GM18868 (cell line): ENCODE measurements around the gene DCUN1D1.

Source experiments
- ATAC-seq: cut with Tn5 transposase; IDR thresholded peaks from one replicate; pipeline ENCODE4 v1.9.1; 2021; ENCODE audit warnings: mild to moderate bottlenecking, moderate library complexity; ENCODE audit not compliant: unreplicated experiment

DCUN1D1 gene

DNA sequence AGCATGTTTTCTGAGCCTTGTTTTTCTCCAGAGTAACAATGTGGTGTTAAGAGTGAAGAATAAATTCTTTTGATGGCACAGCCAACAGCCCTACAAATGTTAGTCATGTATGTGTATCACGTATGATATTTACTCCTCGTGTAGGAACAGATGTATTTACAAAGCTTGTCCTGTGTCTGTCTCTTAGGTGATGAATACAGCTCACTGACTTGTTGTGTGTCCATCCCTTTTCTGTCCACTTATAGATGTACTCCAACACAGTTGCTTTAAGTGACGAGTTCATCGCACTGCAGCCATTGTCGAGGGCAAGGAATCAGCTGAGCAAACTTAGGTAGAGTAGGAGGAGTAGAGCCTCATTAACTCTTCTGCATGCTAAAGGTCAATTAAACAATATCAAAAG is 78.1 kb downstream of the DCUN1D1 start:
- ATAC-seq, result no peak

DNA sequence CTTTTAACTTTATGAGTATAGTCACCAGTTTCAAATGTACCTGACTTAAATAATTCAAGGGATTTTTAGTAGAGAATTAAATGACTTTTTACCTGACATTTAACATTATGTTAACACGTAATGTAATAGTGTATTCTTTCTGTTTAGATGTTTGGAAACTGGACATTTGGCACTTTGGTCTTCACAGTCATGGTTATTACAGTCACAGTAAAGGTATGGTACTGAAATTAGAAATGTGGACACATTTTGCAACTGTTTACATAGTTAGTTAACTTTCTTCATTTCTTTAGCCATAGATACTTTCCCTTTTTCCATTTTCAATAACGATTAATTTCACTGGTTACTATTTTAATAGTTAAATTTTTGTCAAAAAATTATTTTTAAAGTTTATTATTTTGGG is 83.8 kb downstream of the DCUN1D1 start:
- ATAC-seq, result no peak

DNA sequence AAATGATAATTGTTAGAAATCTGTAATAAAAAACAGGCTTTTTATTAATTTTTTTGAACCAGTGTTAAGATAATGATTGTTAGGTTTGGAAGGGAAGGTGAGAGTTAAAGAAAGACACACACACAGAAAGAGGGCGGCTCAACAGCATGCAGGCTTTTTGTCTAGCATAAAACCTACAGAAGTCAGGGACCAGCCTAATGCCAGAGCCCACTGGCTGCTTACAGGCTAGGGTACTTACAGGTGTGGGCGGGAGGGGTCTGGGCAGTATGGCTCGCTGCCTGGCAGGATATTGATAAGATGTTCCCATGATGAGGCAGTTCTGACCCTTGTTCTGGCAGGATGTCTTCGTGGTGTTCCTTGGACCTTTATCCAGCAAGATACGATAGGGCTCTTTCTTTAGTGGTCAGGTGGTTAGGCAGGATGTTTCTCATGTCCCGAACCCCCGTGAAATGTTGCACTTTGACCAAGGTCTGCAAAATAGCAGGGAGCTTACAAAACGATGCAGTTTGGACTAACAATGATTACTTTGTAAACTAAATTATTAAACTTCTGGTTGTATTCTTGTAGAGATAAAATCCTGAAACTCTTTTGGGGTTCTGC is 84.7 kb downstream of the DCUN1D1 start:
- no peak for ATAC-seq

DNA sequence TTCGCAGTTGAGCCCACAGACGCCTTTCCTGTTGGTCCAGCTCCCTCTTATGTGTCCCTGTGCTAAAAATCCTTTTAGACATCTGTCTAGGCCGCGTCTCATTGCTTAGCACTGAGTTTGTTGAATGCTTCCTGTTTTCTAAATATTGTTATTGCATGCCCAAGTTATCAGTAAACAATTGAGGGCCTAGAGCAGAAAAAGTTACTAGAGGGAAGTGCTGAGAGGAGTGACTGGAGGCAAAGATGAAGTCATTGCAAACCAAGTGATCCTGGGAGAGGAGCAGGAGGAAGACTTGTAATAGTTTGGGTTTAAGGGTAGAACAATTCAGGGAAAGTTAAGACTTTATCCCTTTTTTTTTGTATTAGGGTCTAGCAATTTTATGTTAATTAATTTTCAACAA is 88.1 kb downstream of the DCUN1D1 start:
- ATAC-seq, result no peak

DNA sequence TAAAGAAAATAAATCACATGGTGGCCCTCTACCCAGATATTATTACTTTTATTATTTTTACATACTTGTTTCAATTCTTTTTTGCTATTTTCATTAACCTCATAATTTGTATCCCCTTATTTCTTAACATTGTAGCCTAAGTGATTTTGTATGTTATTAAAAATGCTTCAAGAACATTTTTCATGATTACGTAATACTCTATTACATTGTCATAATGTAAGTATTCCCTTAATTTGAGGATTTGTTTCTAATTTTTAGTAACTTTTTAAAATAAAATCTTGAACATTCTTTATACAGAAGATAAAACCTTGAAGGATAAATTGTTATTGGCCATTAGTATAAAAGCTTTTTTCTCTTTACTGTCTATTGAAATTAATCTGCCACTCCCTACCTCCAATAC is 89.0 kb downstream of the DCUN1D1 start:
- no peak for ATAC-seq

DNA sequence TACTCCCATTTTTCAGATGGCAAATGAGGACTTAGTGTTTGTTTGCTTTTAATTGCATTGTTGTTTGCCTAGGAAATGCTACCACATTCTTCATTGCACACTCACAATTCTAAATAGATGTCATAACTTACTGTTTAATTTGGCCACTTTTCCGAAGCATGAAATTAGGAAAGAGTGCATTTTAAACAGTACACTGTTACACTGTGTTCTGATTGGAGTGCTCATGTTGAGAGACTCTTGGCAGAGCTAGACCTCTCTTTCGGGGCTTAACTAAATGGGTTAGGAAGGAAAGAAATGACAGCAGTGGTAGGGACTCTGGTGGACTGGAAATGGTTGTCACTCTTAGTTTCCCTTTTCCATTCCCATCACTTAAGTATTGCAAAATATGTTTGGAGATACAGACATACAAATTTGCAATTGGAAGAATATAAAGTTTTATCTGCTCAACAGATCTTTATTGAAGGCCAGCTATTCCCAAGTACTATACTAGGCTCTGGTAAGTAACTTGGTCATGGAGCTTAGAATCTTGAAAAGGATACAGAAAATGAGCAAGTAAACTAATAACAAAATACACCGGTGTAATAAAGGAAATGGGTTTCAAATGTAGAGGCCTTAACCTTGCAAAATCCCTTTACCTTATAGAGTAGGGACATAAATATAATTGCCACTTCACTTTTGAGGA is 90.2 kb downstream of the DCUN1D1 start:
- no peak for ATAC-seq
